ENCODE results near the gene RLN3.

- no peak for TF ChIP-seq CTCF (optimal IDR thresholded peaks at IDR 0.05 in 1 of 3, IDR thresholded peaks at IDR 0.05 in 1 of 3, conservative IDR thresholded peaks at IDR 0.05 in 1 of 3; ENCODE audit: extremely low read depth in 1 of 3, insufficient read depth in 2 of 3, low read length in 3 of 3)
- TF ChIP-seq EZH2 (IDR thresholded peaks at IDR 0.05; ENCODE audit: low read length) = no peak
These were observed 31.8 kb upstream of the RLN3 start for GRCh38 chr19:13995878-13996765.

Data from keratinocyte (primary cell).